Measurements from ENCODE around the gene RAD51B.

- TF ChIP-seq CTCF (IDR thresholded peaks at IDR 0.05) (no peak), POLR2A (IDR thresholded peaks at IDR 0.05) (no peak), EP300 (IDR thresholded peaks at IDR 0.05) (no peak)
Measured at GRCh38 chr14:68556253-68556652, 736.7 kb downstream of the RAD51B start.

Measured in ovary (tissue), 3 donors.